AG04450 (cell line): Measurements from ENCODE around the gene CHD6. TPM values are rescaled to one million over a fixed set of nuclear protein-coding genes. Genes with fewer than 3 reads are reported as not detected.

Experiments
- CTCF ChIA-PET: fragments of 300-600, 350-600 bp; formaldehyde crosslinking; extraction: SDS; loops from one replicate; lab custom pipeline; 2022; ENCODE audit warnings: antibody characterized with exemption, inconsistent platforms; lab: Charles Lee
- POLR2A ChIA-PET: fragments of 350-600 bp; formaldehyde crosslinking; extraction: SDS; loops from one replicate; lab custom pipeline; 2021; ENCODE audit warnings: antibody characterized with exemption, inconsistent platforms; lab: Yijun Ruan, JAX
- DNase-seq: peaks from one replicate; pipeline ENCODE4 v3.0.0-alpha.2; 2011; ENCODE audit warnings: low read depth, low spot score
- H3K27ac ChIP-seq: one replicate; pipeline ENCODE4 v1.5.1; 2012; ENCODE audit warnings: low read depth, low read length, control low read depth
- H3K27me3 ChIP-seq: one replicate; pipeline ENCODE4 v1.6.0; 2012; ENCODE audit warnings: low read length; ENCODE audit not compliant: control insufficient read depth, insufficient read depth
- H3K4me3 ChIP-seq: 2 replicates; pipeline ENCODE4 v1.5.1; 2011; ENCODE audit warnings: mild to moderate bottlenecking, low read depth, low read length, control low read depth
- H3K9me3 ChIP-seq: 2 replicates; pipeline ENCODE4 v1.5.1; 2012; ENCODE audit warnings: low read length; ENCODE audit not compliant: control insufficient read depth, insufficient read depth
- CTCF ChIP-seq: IDR thresholded peaks from 2 replicates; pipeline ENCODE4 v1.5.1; 2011; ENCODE audit warnings: low read depth, low read length, control low read depth, inconsistent platforms
- polyA plus RNA-seq: library from polyadenylated mRNA; depleted of rRNA; stranded (reverse); fragments of >200 nt; gene quantifications from 2 replicates; pipeline ENCODE4 v1.2.3, GENCODE V29; 2011

Gene CHD6
- polyA plus RNA-seq, 1 experiment, result 21.7 TPM

GRCh38 chr20:41480054-41480770, 138.0 kb downstream of the CHD6 start:
- TF ChIP-seq CTCF, result no peak
- no peak for DNase-seq
- POLR2A ChIA-PET, result no interaction called here
- CTCF ChIA-PET, result no interaction called here
- H3K9me3 ChIP-seq, result no peaks in the 10 kb centered on the region
- H3K27me3 ChIP-seq, result no peaks in the 10 kb centered on the region
- no peak overlapping the region for H3K4me3 ChIP-seq
- no peak overlapping the region for H3K27ac ChIP-seq

- no peak overlapping the region for H3K4me3 ChIP-seq
- ChIA-PET POLR2A (no interaction called here), CTCF (no interaction called here)
- no peak for TF ChIP-seq CTCF
- no peak for DNase-seq
- H3K27ac ChIP-seq, result no peak overlapping the region
- H3K9me3 ChIP-seq, result no peaks in the 10 kb centered on the region
- H3K27me3 ChIP-seq, result no peaks in the 10 kb centered on the region
These were observed 139.1 kb downstream of the CHD6 start for GRCh38 chr20:41479113-41479512.

- DNase-seq, result no peak
- no peak overlapping the region for H3K4me3 ChIP-seq
- no peak overlapping the region for H3K27ac ChIP-seq
- no peaks in the 10 kb centered on the region for H3K27me3 ChIP-seq
- no peak for TF ChIP-seq CTCF
- ChIA-PET CTCF (no interaction called here), POLR2A (no interaction called here)
- no peaks in the 10 kb centered on the region for H3K9me3 ChIP-seq
These were observed 140.2 kb downstream of the CHD6 start for GRCh38 chr20:41478026-41478425.

GRCh38 chr20:41476446-41476845, 141.7 kb downstream of the CHD6 start:
- ChIA-PET CTCF (no interaction called here), POLR2A (no interaction called here)
- H3K9me3 ChIP-seq, result no peaks in the 10 kb centered on the region
- no peak overlapping the region for H3K4me3 ChIP-seq
- no peak for TF ChIP-seq CTCF
- H3K27me3 ChIP-seq, result no peaks in the 10 kb centered on the region
- no peak for DNase-seq
- no peak overlapping the region for H3K27ac ChIP-seq

GRCh38 chr20:41476013-41476441, 142.2 kb downstream of the CHD6 start:
- no peak overlapping the region for H3K4me3 ChIP-seq
- TF ChIP-seq CTCF, result no peak
- peak; percentile 21 for DNase-seq
- ChIA-PET POLR2A (interaction anchor here (1.0 kb wide), 1 partner anchor 20 kb away, joined by 5 read pairs; no protein-coding TSS in a partner anchor), CTCF (no interaction called here)
- peak overlapping the region; percentile 31 for H3K27ac ChIP-seq
- no peaks in the 10 kb centered on the region for H3K27me3 ChIP-seq
- H3K9me3 ChIP-seq, result no peaks in the 10 kb centered on the region
